D721Med (cell line): ENCODE data around the gene BMP6.

Experiments
- DNase-seq: peaks from one replicate; pipeline ENCODE4 v3.0.0; 2011; ENCODE audit warnings: low spot score; ENCODE audit not compliant: insufficient read length
- FAIRE-seq: peaks from 2 replicates; lab custom pipeline; 2011; peaks lifted over from hg19 to GRCh38; lab: Jason Lieb, UNC
- TF ChIP-seq, protein P1 (sequence below): IDR thresholded peaks from 2 replicates; pipeline ENCODE4 v1.5.1; 2012; ENCODE audit warnings: mild to moderate bottlenecking, control low read depth; ENCODE audit not compliant: insufficient read depth; ENCODE audit errors: missing control alignments

The BMP6 gene

DNA sequence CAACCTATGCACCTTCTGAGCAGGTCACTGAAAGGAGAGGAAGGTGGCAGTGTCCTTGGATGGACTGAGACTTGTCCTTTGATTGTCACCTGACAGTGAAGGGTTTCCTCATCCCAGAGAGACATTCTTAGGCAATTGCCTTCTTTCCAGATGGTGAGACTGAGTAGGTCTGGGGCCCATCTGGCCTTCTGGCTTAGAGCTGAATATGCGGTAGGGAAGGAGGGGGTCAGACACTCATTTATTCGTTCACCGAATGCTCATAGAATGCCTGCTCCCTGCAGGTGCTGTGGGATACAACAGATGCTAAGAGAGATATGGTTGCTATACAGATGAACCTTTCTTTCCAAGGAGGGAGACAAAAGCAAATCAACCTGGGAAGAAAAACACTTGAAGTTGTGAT lies 76.8 kb downstream of the BMP6 start:
- no peak for DNase-seq
- FAIRE-seq = no peak
- TF ChIP-seq, protein P1, sequence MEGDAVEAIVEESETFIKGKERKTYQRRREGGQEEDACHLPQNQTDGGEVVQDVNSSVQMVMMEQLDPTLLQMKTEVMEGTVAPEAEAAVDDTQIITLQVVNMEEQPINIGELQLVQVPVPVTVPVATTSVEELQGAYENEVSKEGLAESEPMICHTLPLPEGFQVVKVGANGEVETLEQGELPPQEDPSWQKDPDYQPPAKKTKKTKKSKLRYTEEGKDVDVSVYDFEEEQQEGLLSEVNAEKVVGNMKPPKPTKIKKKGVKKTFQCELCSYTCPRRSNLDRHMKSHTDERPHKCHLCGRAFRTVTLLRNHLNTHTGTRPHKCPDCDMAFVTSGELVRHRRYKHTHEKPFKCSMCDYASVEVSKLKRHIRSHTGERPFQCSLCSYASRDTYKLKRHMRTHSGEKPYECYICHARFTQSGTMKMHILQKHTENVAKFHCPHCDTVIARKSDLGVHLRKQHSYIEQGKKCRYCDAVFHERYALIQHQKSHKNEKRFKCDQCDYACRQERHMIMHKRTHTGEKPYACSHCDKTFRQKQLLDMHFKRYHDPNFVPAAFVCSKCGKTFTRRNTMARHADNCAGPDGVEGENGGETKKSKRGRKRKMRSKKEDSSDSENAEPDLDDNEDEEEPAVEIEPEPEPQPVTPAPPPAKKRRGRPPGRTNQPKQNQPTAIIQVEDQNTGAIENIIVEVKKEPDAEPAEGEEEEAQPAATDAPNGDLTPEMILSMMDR = no peak

DNA sequence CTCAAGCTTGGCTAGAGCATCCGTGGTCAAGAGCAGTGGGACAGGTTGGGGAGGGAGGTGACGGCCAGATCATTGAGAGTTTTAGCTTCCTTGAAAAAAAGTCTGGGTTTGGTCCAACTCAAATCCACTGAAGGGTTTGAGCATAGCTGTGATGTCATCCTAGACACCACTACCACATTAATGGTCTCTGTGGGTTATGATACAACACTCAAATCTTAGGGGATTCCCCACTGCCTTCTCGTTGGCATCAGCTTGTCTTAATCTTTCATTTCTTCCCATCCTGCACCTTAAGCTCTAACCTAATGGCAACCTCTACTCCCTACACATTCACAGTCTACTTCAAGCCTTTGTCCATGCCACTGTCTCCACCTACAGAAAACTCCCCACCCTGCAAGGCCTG lies 77.3 kb downstream of the BMP6 start:
- FAIRE-seq (no peak), DNase-seq (no peak)

DNA sequence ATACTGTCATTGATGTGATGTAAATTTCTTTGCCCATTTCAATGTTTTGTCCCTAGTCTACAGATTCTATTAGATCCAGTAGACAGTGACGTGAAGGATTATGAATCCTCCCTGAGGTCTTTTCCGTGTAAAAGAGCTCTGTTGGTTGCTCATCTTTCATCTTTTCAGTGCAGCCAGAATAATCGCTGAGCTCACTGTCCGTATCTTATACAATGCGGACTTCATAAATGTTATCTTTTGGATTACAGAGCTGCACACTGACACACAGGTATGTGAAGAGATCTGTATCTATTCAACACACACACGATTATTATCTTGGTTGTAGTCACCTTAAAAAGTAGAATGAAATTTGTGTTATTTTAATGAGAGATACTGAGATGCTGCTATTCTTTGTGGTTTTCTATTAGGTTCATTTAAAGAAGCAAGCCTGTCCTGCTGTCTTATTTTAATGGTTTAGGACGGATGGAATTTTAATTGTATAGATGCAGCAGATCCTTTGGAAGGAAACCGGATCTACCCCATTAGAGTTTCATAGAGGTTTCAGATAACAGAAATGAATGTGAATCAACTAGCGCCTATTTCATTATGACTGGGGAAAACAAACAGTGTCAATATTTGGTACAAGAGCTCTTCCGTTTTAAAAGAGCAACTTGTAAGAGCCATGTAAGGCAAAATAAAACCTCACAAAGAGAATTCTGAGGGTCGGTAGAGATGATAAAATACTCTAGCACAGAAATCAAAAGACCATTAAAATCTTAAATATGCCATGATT lies 79.4 kb downstream of the BMP6 start:
- FAIRE-seq (no peak), DNase-seq (no peak)
- TF ChIP-seq, protein P1 = no peak

More for the DNA sequence above, 77.3 kb downstream of the BMP6 start:
- TF ChIP-seq, protein P1 = no peak

DNA sequence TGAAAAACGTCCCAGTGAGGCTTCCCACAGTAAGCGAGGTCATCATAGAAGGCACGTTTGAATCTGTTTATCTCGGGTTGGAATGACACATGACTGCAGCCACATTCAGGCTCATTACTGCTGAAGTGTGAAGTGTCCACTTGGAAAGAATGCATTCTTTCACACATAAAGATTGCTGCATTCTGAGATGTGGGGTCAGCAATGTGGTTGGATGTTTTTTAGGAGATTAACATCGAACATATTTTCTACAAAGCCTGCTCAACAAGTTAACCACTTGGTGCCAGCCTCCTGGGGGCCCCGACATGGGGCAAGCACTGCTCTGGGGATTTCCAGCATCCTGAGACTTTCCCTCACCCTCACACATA lies 79.9 kb downstream of the BMP6 start:
- FAIRE-seq (no peak), DNase-seq (no peak)
- TF ChIP-seq, protein P1 = no peak

DNA sequence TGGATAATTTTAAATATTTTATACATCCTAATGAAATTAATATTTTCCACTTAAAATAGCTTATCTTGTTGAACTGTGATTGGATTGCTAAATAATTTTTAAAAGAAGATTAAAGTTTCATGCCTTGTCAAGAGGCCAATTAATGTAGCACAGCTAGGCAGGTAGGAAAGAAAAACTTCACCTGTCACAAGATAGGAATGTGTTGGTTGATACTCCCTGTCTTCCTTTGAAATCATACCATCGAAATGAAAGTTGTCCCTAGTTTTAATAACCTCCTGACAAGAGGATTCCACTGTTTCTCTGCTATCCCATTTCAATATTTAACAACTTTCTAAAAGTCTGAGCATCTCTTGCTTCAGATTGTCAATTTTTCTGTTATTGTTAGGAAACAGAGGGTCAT lies 80.8 kb downstream of the BMP6 start:
- TF ChIP-seq, protein P1 = no peak
- DNase-seq = no peak
- FAIRE-seq = no peak

DNA sequence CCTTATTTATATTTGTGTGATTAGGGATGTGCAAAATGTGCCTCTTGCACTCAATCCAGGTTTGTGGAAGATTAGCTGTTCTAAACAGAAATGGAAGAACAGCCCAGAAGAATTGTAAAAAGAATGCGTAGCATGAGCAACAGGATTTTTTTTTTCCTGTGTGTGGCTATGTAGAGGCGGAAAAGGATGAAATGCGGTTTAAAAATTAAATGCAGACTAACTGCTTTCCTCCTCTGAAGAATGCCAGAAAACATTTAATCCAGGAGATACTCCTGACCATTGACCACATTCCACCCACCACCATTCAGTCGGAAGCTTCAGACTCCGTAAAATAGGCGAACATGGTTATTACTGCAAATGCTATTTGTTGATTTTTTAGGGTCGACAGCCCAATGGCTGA lies 83.4 kb downstream of the BMP6 start:
- TF ChIP-seq, protein P1 = no peak
- no peak for FAIRE-seq

DNA sequence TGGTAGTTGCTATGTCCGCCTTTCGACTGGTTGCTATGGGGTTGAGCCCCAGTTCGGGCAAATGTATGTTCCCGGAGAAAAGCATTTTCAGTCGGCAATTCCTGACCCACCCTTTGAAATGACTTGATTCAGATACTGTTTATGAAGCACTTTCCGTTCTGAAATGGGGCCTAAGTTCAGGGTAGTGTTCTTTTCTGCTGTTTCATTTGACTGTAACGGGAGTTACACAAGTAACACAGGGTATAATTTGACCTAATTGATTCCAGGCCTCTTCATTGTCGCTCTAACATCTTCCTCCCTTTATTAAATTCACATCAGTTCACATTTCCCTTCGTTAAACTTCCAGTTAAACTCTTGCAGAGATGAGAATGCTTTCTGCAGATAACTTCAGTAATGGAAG lies 85.5 kb downstream of the BMP6 start:
- TF ChIP-seq, protein P1 = no peak
- FAIRE-seq = no peak
- no peak for DNase-seq

More for the DNA sequence above, 83.4 kb downstream of the BMP6 start:
- DNase-seq = no peak
